PC-9 (cell line): ENCODE data around the gene PLEKHB2. TPM values are rescaled to one million over a fixed set of nuclear protein-coding genes. Genes with fewer than 3 reads are reported as not detected.

Experiments
- BruUV-seq: library from RNA; stranded (reverse); fragments of 400-500 nt; replicated peaks from 2 replicates; lab custom pipeline; 2021; lab: Mats Ljungman, UMichigan
- CTCF ChIA-PET: fragments of 300-600 bp; sonication (Branson Sonifier 250); formaldehyde crosslinking; loops from one replicate; lab custom pipeline; 2022; ENCODE audit warnings: antibody characterized with exemption; lab: Charles Lee
- POLR2A ChIA-PET: fragments of 300-600 bp; sonication (Branson Sonifier 250); formaldehyde crosslinking; loops from one replicate; lab custom pipeline; 2022; ENCODE audit warnings: antibody characterized with exemption; ENCODE audit not compliant: unreplicated experiment; lab: Charles Lee
- DNase-seq, 2 experiments: peaks; one replicate each; pipeline versions ENCODE4 v3.0.0 to v3.0.0-alpha.2; 2015 to 2022; ENCODE audit warnings: mixed read lengths in 1 of 2
- H2AFZ ChIP-seq: fragments of 200-600 bp; sonication (generic); 2 replicates; pipeline ENCODE4 v1.8.1; 2017; ENCODE audit warnings: antibody characterized with exemption
- H3F3A ChIP-seq: fragments of 200-600 bp; sonication (generic); 2 replicates; pipeline ENCODE4 v1.8.1; 2017; ENCODE audit warnings: antibody characterized with exemption, mild to moderate bottlenecking, low read depth; ENCODE audit not compliant: insufficient read depth
- H3K27ac ChIP-seq: fragments of 200-600 bp; sonication (generic); 2 replicates; pipeline ENCODE4 v1.6.1; 2016; ENCODE audit warnings: mixed run types
- H3K27me3 ChIP-seq: fragments of 200-600 bp; sonication (generic); 2 replicates; pipeline ENCODE4 v1.6.1; 2016; ENCODE audit warnings: low read depth, mixed run types; ENCODE audit not compliant: insufficient read depth
- H3K36me3 ChIP-seq: fragments of 200-600 bp; sonication (generic); 2 replicates; pipeline ENCODE4 v1.6.1; 2016; ENCODE audit warnings: low read depth, mixed run types
- H3K4me1 ChIP-seq: fragments of 200-600 bp; sonication (generic); replicated peaks from 2 replicates; pipeline ENCODE4 v1.6.1; 2016; ENCODE audit warnings: mixed run types; ENCODE audit not compliant: insufficient read depth
- H3K4me2 ChIP-seq: fragments of 200-600 bp; sonication (generic); 2 replicates; pipeline ENCODE4 v1.6.1; 2017; ENCODE audit warnings: mixed run types
- H3K4me3 ChIP-seq: fragments of 200-600 bp; sonication (generic); 2 replicates; pipeline ENCODE4 v1.6.1; 2016; ENCODE audit warnings: mixed run types
- H3K79me2 ChIP-seq: fragments of 200-600 bp; sonication (generic); 2 replicates; pipeline ENCODE4 v1.6.1; 2017; ENCODE audit warnings: low read depth, mixed run types
- H3K9me2 ChIP-seq: fragments of 200-600 bp; sonication (generic); 2 replicates; pipeline ENCODE4 v1.8.1; 2017; ENCODE audit warnings: mild to moderate bottlenecking; ENCODE audit not compliant: insufficient read depth
- H3K9me3 ChIP-seq: fragments of 200-600 bp; sonication (generic); 2 replicates; pipeline ENCODE4 v1.8.1; 2016; ENCODE audit warnings: low read depth; ENCODE audit not compliant: insufficient read depth
- H4K20me1 ChIP-seq: fragments of 200-600 bp; sonication (generic); 2 replicates; pipeline ENCODE4 v1.8.1; 2017; ENCODE audit not compliant: insufficient read depth
- CTCF ChIP-seq: fragments of 200-600 bp; sonication (generic); conservative IDR thresholded peaks from 2 replicates; pipeline ENCODE4 v1.6.1; 2017; ENCODE audit warnings: mixed run types, antibody characterized with exemption, mild to moderate bottlenecking, moderate library complexity
- EZH2 ChIP-seq: fragments of 200-600 bp; sonication (generic); IDR thresholded peaks from 2 replicates; pipeline ENCODE4 v1.8.0; 2017; ENCODE audit warnings: antibody characterized with exemption, low read depth
- intact Hi-C: fragments of 100-400 bp; cut with micrococcal nuclease; formaldehyde crosslinking; loops from one replicate; pipeline ENCODE4 v1.10.0; 2022; ENCODE audit not compliant: unreplicated experiment
- total RNA-seq: library from RNA; stranded (reverse); gene quantifications from 2 replicates; pipeline ENCODE4 v1.2.3, GENCODE V29; 2021

Gene PLEKHB2
- total RNA-seq, 1 experiment from 2014 or later: 46.2 TPM

GRCh38 chr2:131154071-131154531 is 49.0 kb downstream of the PLEKHB2 start:
- intact Hi-C loops: loop anchor here (5.0 to 10.0 kb wide), 4 partner anchors 181 to 991 kb away; no protein-coding TSS in a partner anchor
- Histone ChIP-seq H3K27me3 (peaks cover 17% of the 10 kb centered on the region), H3K9me2 (no peaks in the 10 kb centered on the region), H3K9me3 (no peaks in the 10 kb centered on the region), H3K4me1 (no peaks in the 10 kb centered on the region), H3K4me2 (no peak overlapping the region), H3F3A (peaks cover 4% of the 10 kb centered on the region; the same call in 1 of the 2 replicates), H4K20me1 (no peaks in the 10 kb centered on the region; the same call in 1 of the 2 replicates), H3K36me3 (no peaks in the 10 kb centered on the region), H3K79me2 (no peaks in the 10 kb centered on the region), H2AFZ (no peak overlapping the region), H3K27ac (no peak overlapping the region), H3K4me3 (no peak overlapping the region)
- BruUV-seq: no TSS peak
- ChIA-PET CTCF (interaction anchor here (1.4 kb wide), 1 partner anchor 518 kb away, joined by 11 read pairs; no protein-coding TSS in a partner anchor), POLR2A (no interaction called here)
- peak; percentile 61 to 62 for DNase-seq
- TF ChIP-seq EZH2 (no peak), CTCF (peak; percentile 89)

GRCh38 chr2:131154647-131155046 is 49.5 kb downstream of the PLEKHB2 start:
- DNase-seq: no peak
- Histone ChIP-seq H3F3A (peaks cover 4% of the 10 kb centered on the region; the same call in 1 of the 2 replicates), H3K4me3 (no peak overlapping the region), H4K20me1 (no peaks in the 10 kb centered on the region; the same call in 1 of the 2 replicates), H3K4me1 (no peaks in the 10 kb centered on the region), H3K27me3 (peaks cover 23% of the 10 kb centered on the region), H3K4me2 (no peak overlapping the region), H2AFZ (no peak overlapping the region), H3K36me3 (no peaks in the 10 kb centered on the region), H3K9me3 (no peaks in the 10 kb centered on the region), H3K9me2 (no peaks in the 10 kb centered on the region), H3K27ac (no peak overlapping the region), H3K79me2 (no peaks in the 10 kb centered on the region)
- POLR2A ChIA-PET: no interaction called here
- no TSS peak for BruUV-seq
- TF ChIP-seq EZH2: no peak
- no peak for TF ChIP-seq CTCF
- CTCF ChIA-PET: interaction anchor here (1.4 kb wide), 1 partner anchor 518 kb away, joined by 11 read pairs; no protein-coding TSS in a partner anchor
- intact Hi-C loops: loop anchor here (5.0 to 10.0 kb wide), 4 partner anchors 180 to 990 kb away; no protein-coding TSS in a partner anchor

GRCh38 chr2:131155208-131155855 is 50.2 kb downstream of the PLEKHB2 start:
- no TSS peak for BruUV-seq
- Histone ChIP-seq H3K4me1 (no peaks in the 10 kb centered on the region), H4K20me1 (no peaks in the 10 kb centered on the region; the same call in 1 of the 2 replicates), H3K27ac (no peak overlapping the region), H3K4me2 (no peak overlapping the region), H3K9me2 (no peaks in the 10 kb centered on the region), H3K27me3 (peaks cover 25% of the 10 kb centered on the region), H3K9me3 (no peaks in the 10 kb centered on the region), H3K36me3 (no peaks in the 10 kb centered on the region), H3F3A (peaks cover 4% of the 10 kb centered on the region; the same call in 1 of the 2 replicates), H2AFZ (no peak overlapping the region), H3K4me3 (no peak overlapping the region), H3K79me2 (no peaks in the 10 kb centered on the region)
- DNase-seq: no peak
- ChIA-PET POLR2A (no interaction called here), CTCF (no interaction called here)
- TF ChIP-seq EZH2 (no peak), CTCF (no peak)
- intact Hi-C loops: loop anchor here (10.0 kb wide), 2 partner anchors 179 to 989 kb away; no protein-coding TSS in a partner anchor
